Sigmoid colon (tissue), 7 donors: ENCODE measurements around the gene GPR39. TPM values are rescaled to one million over a fixed set of nuclear protein-coding genes. Genes with fewer than 3 reads are reported as not detected.

Source experiments
- DNase-seq: peaks from one replicate; pipeline ENCODE4 v3.0.0-alpha.2; 2019
- H3K27ac ChIP-seq, 4 donors: fragments of 200-600 bp; sonication (generic); one replicate each; pipeline ENCODE4 v1.5.1; 2016 to 2019; ENCODE audit warnings: mild to moderate bottlenecking in 1 of 4
- H3K27me3 ChIP-seq, 3 donors: fragments of 200-600 bp; sonication (generic); one replicate each; pipeline ENCODE4 v1.5.1; 2019; ENCODE audit warnings: mild to moderate bottlenecking in 1 of 3
- H3K36me3 ChIP-seq, 4 donors: fragments of 200-600 bp; sonication (generic); one replicate each; pipeline ENCODE4 v1.5.1; 2016 to 2019
- H3K4me1 ChIP-seq, 4 donors: fragments of 200-600 bp; sonication (generic); one replicate each; pipeline ENCODE4 v1.5.1; 2017 to 2019
- H3K4me3 ChIP-seq, 4 donors: fragments of 200-600 bp; sonication (generic); one replicate each; pipeline ENCODE4 v1.5.1; 2017 to 2019; ENCODE audit warnings: mild to moderate bottlenecking in 2 of 4, moderate library complexity in 1 of 4
- H3K9me3 ChIP-seq, 4 donors: fragments of 200-600 bp in 3 of 4; sonication (generic) in 3 of 4; one replicate each; pipeline versions ENCODE4 v1.5.1 to v1.6.1; 2013 to 2019
- EP300 ChIP-seq, 4 donors: sonication (generic); formaldehyde crosslinking; IDR thresholded peaks; one replicate each; pipeline ENCODE4 v1.6.1; 2017; ENCODE audit warnings: antibody characterized with exemption in 4 of 4
- POLR2A ChIP-seq, 2 donors: fragments of 450-650 bp; IDR thresholded peaks; one replicate each; pipeline ENCODE4 v1.6.1; 2016; ENCODE audit warnings: antibody characterized with exemption in 2 of 2, mild to moderate bottlenecking in 2 of 2, moderate library complexity in 2 of 2
- POLR2AphosphoS5 ChIP-seq, 4 donors: sonication (generic); formaldehyde crosslinking; IDR thresholded peaks; one replicate each; pipeline ENCODE4 v1.6.1; 2017; ENCODE audit warnings: antibody characterized with exemption in 4 of 4
- WGBS, 2 donors: extraction: QIAGEN DNeasy Blood & Tissue Kit; methylation state at CpG; one replicate each; pipeline ENCODE4 v1.1.7; 2013; 5-methylcytosine and 5-hydroxymethylcytosine counted together
- intact Hi-C: fragments of 100-400 bp; cut with DNase I; formaldehyde crosslinking; loops from one replicate; pipeline ENCODE4 v1.15.1; 2023
- polyA plus RNA-seq, 3 donors: library from polyadenylated mRNA; stranded (reverse); fragments of 200-250 nt; gene quantifications; one replicate each; pipeline ENCODE4 v1.2.3, GENCODE V29; 2013
- total RNA-seq, 4 donors: library from RNA; depleted of rRNA; stranded (reverse); fragments of >200 nt; gene quantifications; one replicate each; pipeline ENCODE4 v1.1.0, GENCODE V29; 2016
- TF ChIP-seq, protein P1 (sequence below), 4 experiments: fragments of 450-650 bp in 3 of 4; fragments of 200-600 bp in 1 of 4; IDR thresholded peaks; one replicate each; pipeline ENCODE4 v1.5.1; 2016 to 2019; ENCODE audit warnings: antibody characterized with exemption in 4 of 4, mild to moderate bottlenecking in 3 of 4, moderate library complexity in 2 of 4
- donor health status: healthy with polysubstance abuse.
- donor health status: Bipolar disorder and iron deficiency.
- donor health status: healthy.

The GPR39 gene
- total and polyA plus RNA-seq, 7 donors: 0.28 to 7.7 (median 1.6) TPM; not detected in 1

DNA sequence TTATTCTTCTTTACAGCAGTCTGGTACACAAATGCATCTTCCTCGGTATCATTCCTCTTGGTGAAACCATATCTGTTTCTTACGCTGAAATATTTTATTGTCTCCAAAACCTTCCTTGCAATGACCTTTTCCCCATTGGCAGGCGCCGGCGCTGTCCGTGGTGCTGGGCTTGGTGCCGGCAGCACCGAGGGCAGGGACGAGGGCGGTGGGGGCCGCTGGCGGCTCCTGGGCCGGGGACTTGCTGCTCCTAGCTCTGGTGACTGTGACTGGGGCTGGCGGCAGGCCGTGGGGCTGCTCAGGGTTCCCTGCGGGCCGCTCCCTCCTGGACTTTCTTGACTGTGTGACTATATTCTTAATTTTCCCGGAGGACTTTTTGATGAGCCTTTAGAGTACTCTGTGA lies 72.5 kb downstream of the GPR39 start:
- H3K4me3 ChIP-seq: no peak overlapping the region
- H3K4me1 ChIP-seq: no peaks in the 10 kb centered on the region
- no peak for DNase-seq
- intact Hi-C loops: no loop called here
- no peak overlapping the region for H3K27ac ChIP-seq
- H3K27me3 ChIP-seq: peaks cover 0 to 10% (median 0%) of the 10 kb centered on the region in 3 donors
- 33 to 78% methylated on average over 18 of the region's 18 CpGs for WGBS, 2 donors
- TF ChIP-seq, protein P1, sequence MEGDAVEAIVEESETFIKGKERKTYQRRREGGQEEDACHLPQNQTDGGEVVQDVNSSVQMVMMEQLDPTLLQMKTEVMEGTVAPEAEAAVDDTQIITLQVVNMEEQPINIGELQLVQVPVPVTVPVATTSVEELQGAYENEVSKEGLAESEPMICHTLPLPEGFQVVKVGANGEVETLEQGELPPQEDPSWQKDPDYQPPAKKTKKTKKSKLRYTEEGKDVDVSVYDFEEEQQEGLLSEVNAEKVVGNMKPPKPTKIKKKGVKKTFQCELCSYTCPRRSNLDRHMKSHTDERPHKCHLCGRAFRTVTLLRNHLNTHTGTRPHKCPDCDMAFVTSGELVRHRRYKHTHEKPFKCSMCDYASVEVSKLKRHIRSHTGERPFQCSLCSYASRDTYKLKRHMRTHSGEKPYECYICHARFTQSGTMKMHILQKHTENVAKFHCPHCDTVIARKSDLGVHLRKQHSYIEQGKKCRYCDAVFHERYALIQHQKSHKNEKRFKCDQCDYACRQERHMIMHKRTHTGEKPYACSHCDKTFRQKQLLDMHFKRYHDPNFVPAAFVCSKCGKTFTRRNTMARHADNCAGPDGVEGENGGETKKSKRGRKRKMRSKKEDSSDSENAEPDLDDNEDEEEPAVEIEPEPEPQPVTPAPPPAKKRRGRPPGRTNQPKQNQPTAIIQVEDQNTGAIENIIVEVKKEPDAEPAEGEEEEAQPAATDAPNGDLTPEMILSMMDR (IDR thresholded peaks at IDR 0.05): no peak
- TF ChIP-seq POLR2A (IDR thresholded peaks at IDR 0.05) (no peak), EP300 (IDR thresholded peaks at IDR 0.05) (no peak), POLR2AphosphoS5 (IDR thresholded peaks at IDR 0.05) (no peak)
- H3K9me3 ChIP-seq: peaks cover 0 to 4% (median 0%) of the 10 kb centered on the region in 4 donors
- no peaks in the 10 kb centered on the region for H3K36me3 ChIP-seq

DNA sequence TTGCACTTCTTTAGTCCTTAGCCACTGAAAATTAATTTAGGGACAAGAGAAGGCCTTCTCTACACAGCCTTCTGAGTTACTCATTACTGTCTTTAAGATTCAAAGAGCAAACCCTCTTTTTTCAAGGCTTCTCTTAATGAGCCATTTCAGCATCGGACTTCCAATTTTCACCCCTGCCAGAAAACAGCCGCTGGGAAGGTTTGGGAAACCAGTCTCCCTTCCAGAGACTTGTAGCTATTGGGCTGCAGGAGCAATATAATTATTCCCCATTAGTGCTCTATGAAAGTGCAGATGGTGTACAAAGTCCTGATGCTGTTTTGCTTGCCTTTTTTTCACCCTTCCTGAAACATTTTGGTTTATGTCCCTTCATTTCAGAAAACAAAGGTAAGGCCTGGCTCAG lies 79.3 kb downstream of the GPR39 start:
- Histone ChIP-seq H3K9me3 (no peaks in the 10 kb centered on the region), H3K4me3 (no peak overlapping the region), H3K27me3 (no peaks in the 10 kb centered on the region), H3K36me3 (no peaks in the 10 kb centered on the region), H3K27ac (no peak overlapping the region), H3K4me1 (no peaks in the 10 kb centered on the region)
- intact Hi-C loops: no loop called here
- no peak for TF ChIP-seq POLR2A (IDR thresholded peaks at IDR 0.05)
- no peak for DNase-seq
- 88% methylated on average over 2 of the region's 2 CpGs for WGBS, 2 donors

DNA sequence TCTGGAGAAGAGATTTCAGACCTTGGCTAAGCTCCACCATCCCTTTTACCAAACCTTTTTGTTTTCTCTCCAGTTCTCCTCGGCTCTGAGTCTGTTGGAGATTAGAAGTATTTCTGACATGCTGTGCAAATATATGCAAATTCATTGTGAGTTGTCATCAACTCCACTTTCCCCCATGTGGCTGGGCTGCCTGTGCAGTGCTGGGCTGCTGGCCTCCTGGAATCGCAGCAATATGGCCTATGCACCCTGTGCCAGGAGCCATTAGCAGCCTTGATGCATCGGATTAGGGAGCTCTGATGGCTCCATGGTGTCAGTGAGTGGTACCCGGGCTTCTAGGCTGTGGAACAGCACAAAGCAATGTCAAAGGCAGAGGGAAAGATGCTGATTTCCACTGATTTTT lies 80.0 kb downstream of the GPR39 start:
- no peak for DNase-seq

DNA sequence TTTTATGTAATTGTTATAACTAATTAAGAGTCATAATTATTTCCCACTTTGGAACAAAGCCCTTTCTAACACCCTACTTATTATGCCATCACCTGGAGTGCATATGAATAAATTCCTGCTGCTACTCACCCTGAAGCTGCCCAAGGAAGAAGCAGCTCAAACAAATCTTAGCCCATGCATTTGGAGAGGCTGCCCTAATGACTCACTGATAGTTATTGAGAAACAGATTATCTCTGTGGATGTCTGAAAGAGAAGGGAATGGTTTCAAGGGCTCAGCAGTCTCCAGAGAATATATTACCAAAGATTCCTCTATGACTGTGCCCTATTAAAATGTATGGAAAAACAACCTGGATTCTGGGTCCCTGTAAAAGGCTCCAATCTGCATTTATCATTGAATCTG lies 81.0 kb downstream of the GPR39 start:
- no peak for TF ChIP-seq POLR2AphosphoS5 (IDR thresholded peaks at IDR 0.05)
- no peak for TF ChIP-seq EP300 (IDR thresholded peaks at IDR 0.05)
- TF ChIP-seq POLR2A (IDR thresholded peaks at IDR 0.05): no peak
- TF ChIP-seq, protein P1 (IDR thresholded peaks at IDR 0.05): no peak
- H3K4me3 ChIP-seq: no peak overlapping the region
- intact Hi-C loops: no loop called here
- H3K27me3 ChIP-seq: no peaks in the 10 kb centered on the region
- no peaks in the 10 kb centered on the region for H3K36me3 ChIP-seq
- no peaks in the 10 kb centered on the region for H3K4me1 ChIP-seq
- H3K27ac ChIP-seq: no peak overlapping the region
- peaks cover 0 to 6% (median 2%) of the 10 kb centered on the region in 4 donors for H3K9me3 ChIP-seq
- no peak for DNase-seq

More for the DNA sequence above, 80.0 kb downstream of the GPR39 start:
- Histone ChIP-seq H3K4me1 (no peaks in the 10 kb centered on the region), H3K36me3 (no peaks in the 10 kb centered on the region), H3K9me3 (no peaks in the 10 kb centered on the region), H3K27ac (no peak overlapping the region), H3K4me3 (no peak overlapping the region), H3K27me3 (no peaks in the 10 kb centered on the region)
- intact Hi-C loops: no loop called here
- WGBS, 2 donors: 84 to 86% methylated on average over 4 of the region's 4 CpGs
- TF ChIP-seq POLR2A (IDR thresholded peaks at IDR 0.05): no peak
- no peak for TF ChIP-seq EP300 (IDR thresholded peaks at IDR 0.05)
- no peak for TF ChIP-seq POLR2AphosphoS5 (IDR thresholded peaks at IDR 0.05)
- TF ChIP-seq, protein P1 (IDR thresholded peaks at IDR 0.05): no peak

DNA sequence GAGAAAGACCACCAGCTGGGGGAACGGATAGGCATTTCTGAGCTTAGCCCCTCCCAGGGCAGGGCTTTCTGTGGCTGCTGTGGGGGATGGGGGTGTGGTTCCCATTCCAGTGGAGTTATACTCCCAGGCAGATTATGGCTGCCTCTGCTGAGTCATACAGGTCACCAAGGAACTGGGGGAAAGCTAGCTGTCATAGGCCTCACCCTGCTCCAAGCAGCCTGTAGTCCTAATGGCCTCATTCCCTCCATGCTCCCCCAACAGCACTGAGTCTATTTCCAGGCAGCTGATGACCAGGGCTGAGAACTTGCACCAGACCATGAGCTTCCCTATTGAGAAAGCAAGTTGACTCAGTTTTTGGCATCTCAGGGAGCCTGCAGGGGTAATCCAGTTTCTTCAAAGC lies 87.1 kb downstream of the GPR39 start:
- Histone ChIP-seq H3K27me3 (no peaks in the 10 kb centered on the region), H3K27ac (no peak overlapping the region), H3K4me1 (no peaks in the 10 kb centered on the region), H3K9me3 (peaks cover 0 to 8% (median 7%) of the 10 kb centered on the region in 4 donors), H3K36me3 (no peaks in the 10 kb centered on the region), H3K4me3 (no peak overlapping the region)
- intact Hi-C loops: no loop called here
- 68 to 72% methylated on average over 1 of the region's 1 CpG for WGBS, 2 donors
- TF ChIP-seq EP300 (IDR thresholded peaks at IDR 0.05): no peak
- TF ChIP-seq POLR2A (IDR thresholded peaks at IDR 0.05): no peak
- no peak for TF ChIP-seq POLR2AphosphoS5 (IDR thresholded peaks at IDR 0.05)
- TF ChIP-seq, protein P1 (IDR thresholded peaks at IDR 0.05): no peak
- no peak for DNase-seq
